CD14-positive monocyte (primary cell): ENCODE results near the gene RTN4IP1. TPM values are rescaled to one million over a fixed set of nuclear protein-coding genes. Genes with fewer than 3 reads are reported as not detected.

Source experiments
- DNase-seq, 3 donors: peaks; one replicate each; pipeline ENCODE4 v3.0.0-alpha.2; 2011 to 2022
- H2AFZ ChIP-seq: 2 replicates; pipeline ENCODE4 v1.6.0; 2012; ENCODE audit warnings: mild to moderate bottlenecking, low read depth, low read length, inconsistent platforms; ENCODE audit not compliant: insufficient read depth, poor library complexity, severe bottlenecking
- H3K27ac ChIP-seq, 2 donors: 1 replicate in 1 of 2; 2 replicates in 1 of 2; pipeline ENCODE4 v1.5.1; 2012 to 2013; ENCODE audit warnings: low read length in 2 of 2, control low read depth in 1 of 2, inconsistent platforms in 1 of 2, low read depth in 1 of 2, mild to moderate bottlenecking in 1 of 2
- H3K27me3 ChIP-seq, 2 donors: one replicate each; pipeline versions ENCODE4 v1.6.0 to v1.6.1; 2011 to 2013; ENCODE audit warnings: low read length in 2 of 2; ENCODE audit not compliant: control insufficient read depth in 2 of 2, insufficient read depth in 2 of 2
- H3K36me3 ChIP-seq, 2 donors: replicated peaks in 1 of 2; 1 replicate in 1 of 2; 2 replicates in 1 of 2; pipeline versions ENCODE4 v1.5.1 to v1.6.1; 2012 to 2013; ENCODE audit warnings: low read length in 2 of 2, control low read depth in 1 of 2, inconsistent platforms in 1 of 2, mild to moderate bottlenecking in 1 of 2; ENCODE audit not compliant: insufficient read depth in 2 of 2, control insufficient read depth in 1 of 2
- H3K4me1 ChIP-seq, 2 donors: 1 replicate in 1 of 2; 2 replicates in 1 of 2; pipeline versions ENCODE4 v1.5.1 to v1.6.1; 2012 to 2013; ENCODE audit warnings: low read length in 2 of 2, control low read depth in 1 of 2, inconsistent platforms in 1 of 2, mild to moderate bottlenecking in 1 of 2, moderate library complexity in 1 of 2; ENCODE audit not compliant: insufficient read depth in 2 of 2, control insufficient read depth in 1 of 2
- H3K4me2 ChIP-seq: replicated peaks from 2 replicates; pipeline ENCODE3; 2012; ENCODE audit warnings: low read length, moderate library complexity, mild to moderate bottlenecking; ENCODE audit not compliant: poor library complexity, severe bottlenecking; ENCODE audit errors: extremely low read depth
- H3K4me3 ChIP-seq, 3 experiments: fragments of 200-600 bp in 1 of 3; sonication (generic) in 1 of 3; replicated peaks in 1 of 3; 1 replicate in 2 of 3; 2 replicates in 1 of 3; pipeline ENCODE4 v1.5.1; 2011 to 2013; ENCODE audit warnings: low read length in 3 of 3, mild to moderate bottlenecking in 3 of 3, control low read depth in 2 of 3, low read depth in 2 of 3, inconsistent platforms in 1 of 3, moderate library complexity in 1 of 3
- H3K79me2 ChIP-seq: 2 replicates; pipeline ENCODE4 v1.6.0; 2012; ENCODE audit warnings: mild to moderate bottlenecking, control low read depth, inconsistent platforms, low read length, moderate library complexity; ENCODE audit not compliant: insufficient read depth
- H3K9ac ChIP-seq: 2 replicates; pipeline ENCODE4 v1.6.0; 2017; ENCODE audit warnings: low read length, mild to moderate bottlenecking; ENCODE audit not compliant: insufficient read depth, poor library complexity, severe bottlenecking
- H3K9me3 ChIP-seq, 2 donors: replicated peaks in 1 of 2; 1 replicate in 1 of 2; 2 replicates in 1 of 2; pipeline versions ENCODE4 v1.5.1 to v1.6.1; 2012 to 2013; ENCODE audit warnings: low read length in 2 of 2, control low read depth in 1 of 2; ENCODE audit not compliant: control insufficient read depth in 1 of 2, insufficient read depth in 1 of 2
- H4K20me1 ChIP-seq: 2 replicates; pipeline ENCODE4 v1.6.0; 2012; ENCODE audit warnings: mild to moderate bottlenecking, low read length, control low read depth, moderate library complexity; ENCODE audit not compliant: insufficient read depth
- H3K27ac Mint-ChIP-seq, 7 donors: one replicate each; pipeline ENCODE4 v1.8.0; 2020; ENCODE audit warnings: mild to moderate bottlenecking in 7 of 7, mixed read lengths in 7 of 7, moderate library complexity in 6 of 7, inconsistent platforms in 2 of 7
- H3K27me3 Mint-ChIP-seq, 3 donors: one replicate each; pipeline ENCODE4 v1.8.0; 2021 to 2022; ENCODE audit warnings: low read depth in 3 of 3, mild to moderate bottlenecking in 3 of 3, mixed read lengths in 3 of 3, moderate library complexity in 3 of 3, inconsistent platforms in 1 of 3
- H3K36me3 Mint-ChIP-seq, 2 donors: one replicate each; pipeline ENCODE4 v1.8.0; 2020; ENCODE audit warnings: mixed read lengths in 2 of 2, inconsistent platforms in 1 of 2, mild to moderate bottlenecking in 1 of 2
- H3K4me1 Mint-ChIP-seq: one replicate; pipeline ENCODE4 v1.8.0; 2020; ENCODE audit warnings: mild to moderate bottlenecking, mixed read lengths
- H3K4me3 Mint-ChIP-seq, 2 donors: one replicate each; pipeline ENCODE4 v1.8.0; 2020; ENCODE audit warnings: mild to moderate bottlenecking in 2 of 2, mixed read lengths in 2 of 2, moderate library complexity in 1 of 2
- H3K9me3 Mint-ChIP-seq, 7 donors: one replicate each; pipeline ENCODE4 v1.8.0; 2020 to 2022; ENCODE audit warnings: mixed read lengths in 7 of 7, mild to moderate bottlenecking in 6 of 7, moderate library complexity in 6 of 7, inconsistent platforms in 2 of 7
- CTCF ChIP-seq: fragments of 200-600 bp; IDR thresholded peaks from one replicate; pipeline ENCODE4 v1.8.0; 2022; ENCODE audit warnings: antibody characterized with exemption, mild to moderate bottlenecking
- WGBS: methylation state at CpG from one replicate; pipeline ENCODE4 v1.1.5; 2013; ENCODE audit warnings: missing lambda C conversion rate; ENCODE audit not compliant: insufficient coverage; 5-methylcytosine and 5-hydroxymethylcytosine counted together
- intact Hi-C, 2 donors: fragments of 100-400 bp; cut with micrococcal nuclease; formaldehyde crosslinking; loops; one replicate each; pipeline versions ENCODE4 v1.15.0 to v1.15.1; 2023
- polyA plus RNA-seq, 3 donors: library from polyadenylated mRNA; depleted of rRNA in 1 of 3; unstranded in 2 of 3; stranded (reverse) in 1 of 3; fragments of 300-500 nt in 2 of 3; fragments of >200 nt in 1 of 3; fragmentation: Illumina TruSeq in 2 of 3; gene quantifications; 1 replicate in 2 of 3; 2 replicates in 1 of 3; pipeline ENCODE4 v1.2.3, GENCODE V29; 2012 to 2021

The RTN4IP1 gene
- polyA plus RNA-seq, 3 donors = 3.5 to 6.7 (median 4.5) TPM

GRCh38 chr6:106630366-106630765, 1.1 kb upstream of the RTN4IP1 start:
- peak overlapping the region; percentile 95 for H3K4me3 Mint-ChIP-seq
- Histone ChIP-seq H3K4me3 (peak overlapping the region in 1 of 3 experiments; percentile 88), H3K9ac (no peak overlapping the region), H2AFZ (peak overlapping the region; percentile 94), H4K20me1 (no peaks in the 10 kb centered on the region), H3K79me2 (peaks cover 64% of the 10 kb centered on the region), H3K4me2 (peak overlapping the region; percentile 77), H3K36me3 (no peaks in the 10 kb centered on the region), H3K27ac (peak overlapping the region in 1 of 2 donors; percentile 90), H3K27me3 (no peaks in the 10 kb centered on the region), H3K4me1 (peaks cover 17 to 22% of the 10 kb centered on the region in 2 donors), H3K9me3 (no peaks in the 10 kb centered on the region)
- H3K36me3 Mint-ChIP-seq = peaks cover 0 to 9% of the 10 kb centered on the region in 2 donors
- H3K27me3 Mint-ChIP-seq = peaks cover 0 to 3% (median 0%) of the 10 kb centered on the region in 3 donors
- peak overlapping the region in 2 of 7 donors; percentile 44 to 97 for H3K27ac Mint-ChIP-seq
- 100% methylated on average over 1 of the region's 5 CpGs for WGBS
- DNase-seq = no peak
- no peaks in the 10 kb centered on the region for H3K9me3 Mint-ChIP-seq
- no peak for TF ChIP-seq CTCF
- intact Hi-C loops = no loop called here
- H3K4me1 Mint-ChIP-seq = peaks cover 20% of the 10 kb centered on the region

- Histone ChIP-seq H3K4me2 (peak overlapping the region; percentile 77), H4K20me1 (no peaks in the 10 kb centered on the region), H3K27me3 (no peaks in the 10 kb centered on the region), H3K36me3 (no peaks in the 10 kb centered on the region), H3K79me2 (peaks cover 59% of the 10 kb centered on the region), H3K4me1 (peaks cover 17 to 22% of the 10 kb centered on the region in 2 donors), H2AFZ (peak overlapping the region; percentile 94), H3K4me3 (peak overlapping the region; percentile 86 to 95 (median 88)), H3K9me3 (no peaks in the 10 kb centered on the region), H3K9ac (peak overlapping the region; percentile 82), H3K27ac (peak overlapping the region; percentile 90 to 93)
- no peak for TF ChIP-seq CTCF
- peaks cover 0 to 11% of the 10 kb centered on the region in 2 donors for H3K36me3 Mint-ChIP-seq
- H3K4me1 Mint-ChIP-seq = peaks cover 20% of the 10 kb centered on the region
- DNase-seq = no peak
- no peaks in the 10 kb centered on the region for H3K9me3 Mint-ChIP-seq
- 0% methylated on average over 8 of the region's 14 CpGs for WGBS
- peaks cover 0 to 3% (median 0%) of the 10 kb centered on the region in 3 donors for H3K27me3 Mint-ChIP-seq
- intact Hi-C loops = loop anchor here in 1 of 2 donors (5.0 kb wide), 1 partner anchor 183 kb away; no protein-coding TSS in a partner anchor
- H3K4me3 Mint-ChIP-seq = peak overlapping the region; percentile 95
- peak overlapping the region; percentile 95 to 99 (median 98) for H3K27ac Mint-ChIP-seq
These were observed 513 bp upstream of the RTN4IP1 start for GRCh38 chr6:106629859-106630163.
